Activated CD8-positive, alpha-beta memory T cell treated with anti-CD3 and anti-CD28 coated beads, Interleukin-2, amount 50 U/mL, for 24 hours (primary cell): ENCODE data around the gene MAP3K5.
"Not testable (repeated sequence)": the region's sequence is repeated elsewhere in the genome, so short reads cannot be mapped to it uniquely, and the experiment has no call there.

Source experiments
- DNase-seq: peaks from one replicate; pipeline ENCODE4 v3.0.0-alpha.2; 2020; ENCODE audit errors: extremely low read depth

MAP3K5 gene

DNA sequence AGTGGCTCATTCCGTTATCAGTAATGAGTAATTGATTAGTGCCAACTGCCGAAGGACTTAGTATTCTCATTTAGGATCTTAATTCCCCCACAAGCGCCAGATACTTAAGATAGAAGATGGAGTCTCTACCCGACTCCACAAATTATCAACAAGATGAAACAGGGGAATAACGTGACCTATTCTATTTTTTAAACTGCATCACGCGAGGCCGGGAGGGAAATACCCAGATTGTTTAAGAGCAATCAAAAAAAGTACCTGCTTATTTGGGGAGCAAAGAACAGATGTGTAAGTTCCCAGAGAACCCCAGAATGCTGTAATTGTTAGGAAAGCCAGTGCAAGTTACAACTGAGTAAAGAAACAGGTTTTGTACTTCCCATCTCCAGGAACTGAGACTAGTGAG lies 1.1 kb upstream of the MAP3K5 start:
- DNase-seq, result no peak

DNA sequence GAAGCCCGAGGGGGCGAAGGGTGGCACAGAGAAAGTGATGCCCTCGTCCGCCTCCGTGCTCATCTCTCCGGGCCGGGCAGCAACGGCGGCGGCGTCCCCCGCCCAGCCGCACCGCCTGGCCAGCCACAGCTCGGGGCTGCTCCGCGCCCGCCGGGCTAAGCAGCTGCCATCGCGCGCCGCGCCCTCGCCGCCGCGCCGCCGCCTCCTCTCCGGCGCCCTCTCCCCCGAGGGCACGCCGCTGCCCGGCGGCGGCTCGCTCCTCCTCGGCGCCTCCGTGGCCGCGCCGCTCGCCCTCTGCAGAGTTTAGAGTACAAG lies 225 bp downstream of the MAP3K5 start:
- DNase-seq, result no peak

DNA sequence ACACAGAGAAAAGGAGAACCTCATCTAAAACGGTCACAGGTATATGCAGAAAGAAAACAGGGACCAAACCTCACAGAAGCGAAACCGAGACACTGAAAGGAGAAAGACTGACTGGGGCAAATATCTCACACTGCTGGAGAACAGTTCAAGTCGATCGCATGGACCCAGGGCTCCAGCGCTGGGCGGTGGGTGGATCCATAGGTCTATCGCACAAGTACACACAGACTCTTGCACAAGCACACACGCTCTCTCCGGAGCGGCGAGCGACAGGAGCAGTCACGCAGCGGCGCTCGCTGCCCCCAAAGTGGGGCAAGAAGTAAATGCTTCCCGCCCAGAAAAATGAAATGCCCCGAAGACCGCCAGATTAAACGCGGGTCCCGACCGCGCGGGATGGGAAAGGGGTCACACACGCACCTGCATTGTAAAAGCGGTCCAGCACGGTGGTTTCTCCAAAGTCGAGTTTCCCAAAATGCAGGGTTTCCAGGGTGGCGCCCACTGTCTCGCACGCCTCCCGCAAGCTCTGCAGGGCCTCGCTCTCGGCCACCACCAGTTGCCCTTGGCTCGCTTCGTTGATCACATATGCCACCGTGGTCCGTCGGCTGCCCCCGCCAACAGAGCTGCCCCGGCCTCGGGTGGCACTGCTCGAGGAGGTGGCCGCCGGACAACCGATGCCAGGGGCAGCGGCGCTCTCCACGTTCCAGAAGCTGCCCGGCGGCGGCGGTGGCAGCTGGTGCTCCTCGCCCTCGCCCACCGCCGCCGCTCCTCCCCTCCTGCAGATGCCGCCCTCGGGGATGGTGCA lies 782 bp downstream of the MAP3K5 start:
- no peak for DNase-seq

DNA sequence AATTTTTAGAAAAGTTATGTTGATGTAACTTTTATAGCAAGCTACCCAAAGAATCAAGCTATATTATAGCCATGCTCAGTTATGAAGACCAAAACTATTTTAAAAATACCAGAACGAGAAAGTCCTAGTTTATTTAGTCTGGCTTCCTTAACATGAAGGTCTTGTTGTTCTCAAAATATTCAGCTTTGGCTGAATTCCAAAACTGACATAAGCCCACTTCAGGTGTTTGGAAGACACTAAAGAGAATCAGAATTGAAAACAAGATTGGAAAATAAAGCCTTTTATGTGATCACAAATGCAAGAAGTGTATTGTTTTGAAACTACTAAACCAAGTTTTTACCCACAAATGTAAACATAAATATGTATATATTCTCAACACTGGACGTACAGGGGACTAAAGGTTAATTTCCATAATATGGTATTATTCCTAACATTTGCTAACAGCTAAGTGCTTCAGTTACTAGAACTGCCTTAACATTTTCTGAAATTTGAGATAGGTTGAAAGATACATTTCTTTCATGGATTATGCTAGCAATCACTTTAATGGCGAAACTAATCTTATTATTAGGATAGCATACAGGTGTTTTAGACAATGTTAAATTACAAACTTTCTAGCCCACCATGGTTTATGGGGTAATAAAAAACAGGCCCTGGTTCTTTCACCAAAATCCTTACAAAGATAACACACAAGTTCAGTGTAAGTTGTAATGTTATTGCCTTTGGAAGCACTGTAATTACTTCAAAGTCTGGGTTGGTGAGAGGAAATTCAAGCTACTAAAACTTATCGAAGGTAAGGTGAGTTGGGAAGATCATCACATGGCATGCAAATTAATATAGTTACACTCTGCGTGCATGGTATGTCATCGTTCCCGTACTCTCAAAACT lies 1.6 kb downstream of the MAP3K5 start:
- DNase-seq, result no peak

DNA sequence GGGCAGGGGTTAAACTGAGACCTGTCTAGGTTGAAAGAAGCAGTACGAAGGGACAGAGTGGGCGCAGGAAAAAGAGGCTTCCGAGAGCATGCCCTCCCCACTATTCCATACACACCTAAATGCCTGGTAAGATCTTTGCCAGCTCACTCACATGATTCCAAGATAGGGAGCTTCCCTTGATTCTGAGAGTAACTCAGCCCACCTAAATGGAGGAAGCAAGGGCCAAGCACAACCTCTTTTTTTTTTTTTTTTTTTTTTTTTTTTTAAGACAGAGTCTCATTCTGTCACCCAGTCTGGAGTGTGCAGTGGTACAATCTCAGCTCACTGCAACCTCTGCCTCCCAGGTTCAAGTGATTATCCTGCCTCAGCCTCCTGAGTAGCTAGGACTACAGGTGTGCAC lies 2.8 kb downstream of the MAP3K5 start:
- not testable (repeated sequence) for DNase-seq

DNA sequence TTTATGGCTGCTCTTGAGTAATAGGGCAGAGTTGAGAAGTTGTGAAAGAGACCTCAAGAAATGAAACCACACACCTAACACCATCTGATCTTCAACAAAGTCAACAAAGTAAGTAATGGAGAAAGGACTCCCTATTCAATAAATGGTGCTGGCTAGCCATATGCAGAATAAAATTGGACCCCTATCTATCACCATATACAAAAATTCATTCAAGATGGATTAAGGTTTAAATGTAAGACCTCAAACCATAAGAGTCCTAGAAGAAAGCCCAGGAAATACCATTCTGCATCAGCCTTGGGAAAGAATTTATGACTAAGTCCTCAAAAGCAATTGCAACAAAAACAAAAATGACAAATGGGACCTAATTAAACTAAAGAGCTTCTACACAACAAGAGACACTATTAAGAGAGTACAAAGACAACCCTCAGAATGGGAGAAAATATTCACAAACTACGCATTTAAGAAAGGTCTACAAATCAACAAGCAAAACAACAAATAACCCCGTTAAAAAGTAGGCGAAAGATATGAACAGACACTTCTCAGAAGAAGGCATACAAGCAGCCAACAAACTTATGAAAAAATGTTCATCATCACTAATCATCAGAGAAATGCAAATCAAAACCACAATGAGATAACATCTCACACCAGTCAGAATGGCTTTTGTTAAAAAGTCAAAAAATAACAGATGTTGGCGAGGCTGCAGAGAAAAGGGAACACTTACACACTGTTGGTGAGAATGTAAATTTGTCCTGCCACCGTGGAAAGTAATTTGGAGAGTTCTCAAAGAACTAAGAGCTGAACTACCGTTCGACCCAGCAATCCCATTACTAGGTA lies 4.0 kb downstream of the MAP3K5 start:
- DNase-seq, result no peak

DNA sequence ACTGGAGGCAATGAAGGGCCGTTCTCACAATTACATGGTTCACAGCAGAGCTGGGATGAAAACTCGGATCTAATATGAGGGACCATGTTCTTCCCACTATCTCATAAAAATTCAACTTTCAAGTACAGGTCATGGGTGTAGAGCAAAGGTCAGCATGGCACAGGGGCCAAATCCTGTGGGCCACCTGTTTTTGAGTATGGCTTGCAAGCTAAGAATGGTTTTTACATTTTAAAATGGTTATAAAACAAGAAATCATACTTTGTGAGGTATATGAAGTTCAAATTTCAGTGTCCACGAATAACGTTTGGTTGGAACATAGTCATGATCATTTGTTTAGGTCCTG lies 4.6 kb downstream of the MAP3K5 start:
- no peak for DNase-seq

DNA sequence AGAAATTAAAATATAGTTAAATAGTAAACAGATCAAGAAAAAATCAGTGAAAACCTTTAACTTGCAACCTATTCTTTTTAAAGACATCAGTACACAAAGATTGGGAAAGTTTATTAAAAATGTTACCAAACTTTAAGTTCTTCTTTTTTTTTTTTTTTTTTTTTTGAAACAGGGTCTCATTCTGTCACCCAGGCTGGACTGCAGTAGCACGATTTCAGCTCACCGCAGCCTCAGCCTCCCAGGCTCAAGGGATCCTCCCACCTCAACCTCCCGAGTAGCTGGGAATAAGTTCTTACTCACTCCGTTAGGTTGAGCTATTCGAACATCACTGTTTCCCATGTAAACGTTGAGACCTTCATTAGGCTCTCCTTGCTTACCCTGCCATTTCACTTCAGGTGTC lies 5.6 kb downstream of the MAP3K5 start:
- DNase-seq, result no peak

DNA sequence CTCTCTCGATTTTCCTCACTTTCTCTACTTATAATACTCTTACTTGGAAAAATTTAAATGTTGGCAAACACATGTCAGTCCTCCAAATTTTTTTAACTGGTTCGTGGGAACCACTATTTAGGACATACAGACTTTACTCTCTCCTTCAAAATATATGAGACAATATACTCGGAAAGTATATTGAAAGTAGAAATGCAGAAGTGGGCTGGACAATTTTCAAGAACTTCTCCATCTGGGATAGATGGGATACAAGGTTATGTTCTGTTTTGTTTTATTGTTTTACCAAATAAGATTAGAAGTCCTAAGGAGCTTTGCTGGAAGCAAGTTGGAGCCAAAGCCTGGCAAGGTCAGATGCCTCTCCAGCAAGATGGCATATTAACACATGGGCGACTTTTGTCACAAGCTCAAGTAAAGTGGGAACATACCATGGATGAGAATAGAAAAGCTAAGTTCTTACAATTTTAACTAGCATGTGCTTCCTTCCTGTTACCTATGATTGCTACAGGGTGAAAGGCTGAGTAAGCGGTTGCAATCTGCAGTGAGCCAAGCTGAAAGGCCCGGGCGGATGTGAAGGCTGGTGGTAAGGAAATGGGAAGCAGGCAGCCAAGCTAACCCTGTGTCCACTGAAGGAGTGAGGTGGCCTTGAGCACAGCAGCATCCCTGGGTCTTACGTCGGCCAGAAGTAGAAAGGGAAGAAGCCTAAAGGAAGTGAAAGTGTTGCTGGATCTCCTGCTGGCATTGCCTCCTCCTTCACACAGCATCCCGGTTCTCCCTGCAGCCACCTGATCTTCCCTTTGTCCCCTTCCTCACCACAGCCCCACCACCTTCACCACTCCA lies 7.1 kb downstream of the MAP3K5 start:
- DNase-seq, result no peak

DNA sequence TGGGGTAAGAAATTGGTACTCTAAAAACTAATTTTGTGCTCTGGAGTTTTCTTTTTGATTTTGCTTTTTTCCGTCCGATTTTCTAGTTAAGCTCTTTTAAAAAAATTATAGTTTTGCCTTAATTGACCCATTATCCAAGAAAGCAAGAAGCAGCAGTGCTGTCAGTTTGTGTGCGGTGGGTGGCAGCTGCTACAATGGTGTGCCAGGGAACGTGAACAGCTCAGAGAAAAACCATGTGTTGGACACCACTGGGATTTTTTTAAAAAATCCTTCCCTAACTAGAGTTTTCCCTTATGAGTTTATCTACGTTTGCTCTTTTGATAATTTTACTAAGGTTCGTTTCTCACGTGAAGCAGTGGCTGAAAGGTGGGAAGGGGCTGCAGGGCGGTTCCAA lies 8.0 kb downstream of the MAP3K5 start:
- DNase-seq, result no peak

DNA sequence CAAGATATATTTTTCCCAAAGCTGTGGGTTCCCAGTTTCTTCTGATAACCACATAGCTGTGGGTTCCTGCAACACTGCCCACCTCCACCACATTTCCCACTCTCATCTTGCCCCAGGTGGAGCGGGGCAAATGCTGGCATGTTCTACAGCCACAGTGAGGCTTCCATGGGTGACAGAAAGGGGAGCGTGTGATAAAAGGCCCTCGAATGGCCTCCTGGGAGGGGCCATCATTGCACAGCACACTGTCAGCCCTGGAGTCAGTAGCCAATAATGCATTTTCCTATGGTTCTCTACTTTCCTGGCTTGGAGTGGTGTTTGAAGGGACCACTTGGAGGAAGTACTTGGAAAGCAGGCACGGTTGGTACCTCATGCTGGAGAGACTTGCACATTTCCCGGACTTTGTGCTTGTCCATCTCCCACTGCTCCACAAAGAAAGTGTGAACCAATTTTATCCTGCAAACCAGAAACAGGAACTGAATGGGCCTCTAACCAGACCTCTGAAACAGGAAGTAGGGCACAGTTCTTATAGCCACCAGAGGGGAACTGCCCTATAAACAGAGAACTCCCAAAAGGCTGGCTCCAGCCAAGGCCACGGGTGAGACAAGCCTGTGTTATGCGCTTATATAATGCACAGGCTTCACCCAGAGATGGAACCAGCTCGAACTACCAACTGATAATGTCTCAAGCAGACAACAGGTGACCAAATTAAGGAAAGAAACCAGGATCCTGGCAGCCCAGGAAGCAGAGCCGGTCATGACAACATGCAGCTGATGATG lies 8.6 kb downstream of the MAP3K5 start:
- DNase-seq, result no peak

DNA sequence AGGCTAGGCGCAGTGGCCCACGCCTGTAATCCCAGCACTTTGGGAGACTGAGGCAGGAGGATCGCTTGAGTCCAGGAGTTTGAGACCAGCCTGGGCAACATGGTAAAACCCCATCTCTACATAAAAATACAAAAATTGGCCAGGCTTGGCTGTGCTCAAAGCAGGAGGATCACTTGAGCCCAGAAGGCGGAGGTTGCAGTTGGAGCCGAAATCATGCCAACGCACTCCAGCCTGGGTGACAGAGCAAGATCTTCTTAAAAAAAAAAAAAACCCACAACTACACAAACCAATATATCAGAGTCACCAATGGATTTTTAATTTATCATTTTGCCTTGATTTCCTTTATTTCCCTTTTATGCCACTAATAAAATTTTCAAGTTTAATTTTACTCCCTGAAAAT lies 9.3 kb downstream of the MAP3K5 start:
- no peak for DNase-seq

DNA sequence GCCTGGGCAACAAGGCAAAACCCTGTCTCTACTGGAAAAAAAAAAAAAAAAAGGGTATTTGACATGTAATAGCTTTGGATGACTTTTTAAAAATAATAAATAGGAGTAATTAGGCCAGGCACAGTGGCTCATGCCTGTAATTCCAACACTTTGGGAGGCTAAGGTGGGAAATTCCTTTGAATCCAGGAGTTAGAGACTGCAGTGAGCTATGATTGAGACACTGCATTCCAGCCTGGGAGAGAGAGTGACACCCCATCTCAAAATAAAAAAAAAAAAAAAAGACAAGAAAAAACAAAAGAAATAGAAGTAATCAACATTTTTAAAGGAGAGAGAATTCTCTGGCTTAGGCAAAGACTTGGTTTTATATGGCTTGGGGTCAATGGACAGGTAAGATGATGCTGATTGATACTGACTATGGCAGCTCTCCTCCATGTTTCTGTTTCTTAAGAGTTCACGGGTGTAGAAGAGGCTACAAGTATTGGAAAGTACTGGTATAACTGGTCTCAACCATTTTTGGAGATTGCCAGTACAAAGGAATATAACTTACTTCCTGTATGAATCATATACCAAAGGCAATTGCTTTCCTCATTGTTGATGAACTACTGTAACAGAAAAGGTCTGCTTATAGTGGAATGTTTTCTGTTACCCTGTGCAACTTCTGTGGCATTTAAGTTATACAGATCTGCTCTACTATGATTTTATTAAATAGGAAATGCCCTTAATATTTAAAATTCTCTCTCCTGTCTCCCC lies 10.1 kb downstream of the MAP3K5 start:
- no peak for DNase-seq

DNA sequence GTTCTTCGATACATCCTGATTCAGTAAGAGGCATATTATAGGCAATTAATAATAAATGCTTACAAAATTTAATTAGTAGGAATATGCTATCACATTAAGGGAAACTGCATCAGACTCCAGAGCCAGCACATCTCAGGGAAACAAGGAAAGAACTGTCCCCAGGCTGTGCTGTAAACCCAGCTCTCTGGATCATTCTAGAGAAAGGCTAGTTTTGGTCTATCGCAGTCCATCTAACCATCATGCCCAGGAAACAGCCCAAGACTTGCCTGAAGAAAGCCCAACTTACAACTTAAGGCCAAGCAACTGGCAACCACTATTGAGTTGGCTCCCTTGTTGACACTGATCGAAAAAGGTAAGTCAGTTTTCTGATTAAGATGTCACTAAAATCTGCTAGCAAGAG lies 11.3 kb downstream of the MAP3K5 start:
- DNase-seq, result no peak

DNA sequence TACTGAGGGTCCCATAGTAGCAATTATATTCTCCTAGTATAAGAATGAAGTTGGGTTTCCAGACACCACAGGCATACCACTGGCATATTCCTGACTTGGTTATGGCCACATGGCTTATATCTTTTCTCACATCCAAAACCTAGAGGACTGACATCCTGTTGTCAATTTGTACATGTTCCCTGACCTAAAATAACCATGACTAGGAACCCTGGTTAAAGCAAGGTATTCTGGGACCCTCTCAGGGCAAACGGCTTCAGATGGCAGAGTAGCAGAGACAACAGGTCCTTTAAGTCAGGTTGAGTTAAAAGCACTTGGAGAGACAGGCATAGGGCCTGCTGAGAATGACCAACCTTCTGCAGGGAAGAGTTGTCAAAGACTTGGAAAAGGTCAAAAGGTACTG lies 12.6 kb downstream of the MAP3K5 start:
- DNase-seq, result no peak

DNA sequence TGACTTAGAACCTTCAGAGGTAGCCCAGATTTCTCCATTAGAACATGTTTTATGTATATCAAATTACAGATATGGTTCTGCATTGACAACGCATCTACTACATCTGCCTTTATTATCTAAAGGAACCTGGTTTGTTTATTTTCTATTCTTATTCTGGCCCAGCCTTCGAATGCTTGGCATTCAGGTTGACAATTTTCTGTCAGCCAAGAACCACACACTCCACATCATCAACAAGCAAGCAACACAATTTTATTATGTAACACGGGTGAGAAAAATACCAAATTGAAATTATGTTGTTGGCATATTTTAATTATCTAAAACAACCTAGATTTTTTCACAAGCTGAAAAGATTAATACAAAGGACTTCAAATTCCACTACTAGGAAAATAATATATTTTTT lies 14.6 kb downstream of the MAP3K5 start:
- no peak for DNase-seq

DNA sequence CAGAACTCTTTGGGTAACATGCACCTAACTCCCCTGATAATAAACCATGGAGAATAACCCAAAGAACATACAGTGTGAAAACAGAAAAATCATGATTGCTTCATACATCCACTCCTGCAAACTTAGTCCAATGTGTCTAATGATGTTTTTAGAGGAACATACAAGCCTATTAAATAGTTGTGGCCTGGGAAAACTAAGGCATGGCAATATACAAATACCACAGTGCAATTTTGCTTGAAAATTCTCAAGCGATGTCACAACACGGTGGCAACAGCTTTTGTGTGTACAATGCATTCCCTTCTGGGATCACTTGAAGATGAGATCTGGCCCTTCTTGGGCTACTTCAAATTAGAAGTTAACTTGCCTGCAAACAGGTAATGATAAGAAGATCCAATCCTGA lies 16.7 kb downstream of the MAP3K5 start:
- no peak for DNase-seq

DNA sequence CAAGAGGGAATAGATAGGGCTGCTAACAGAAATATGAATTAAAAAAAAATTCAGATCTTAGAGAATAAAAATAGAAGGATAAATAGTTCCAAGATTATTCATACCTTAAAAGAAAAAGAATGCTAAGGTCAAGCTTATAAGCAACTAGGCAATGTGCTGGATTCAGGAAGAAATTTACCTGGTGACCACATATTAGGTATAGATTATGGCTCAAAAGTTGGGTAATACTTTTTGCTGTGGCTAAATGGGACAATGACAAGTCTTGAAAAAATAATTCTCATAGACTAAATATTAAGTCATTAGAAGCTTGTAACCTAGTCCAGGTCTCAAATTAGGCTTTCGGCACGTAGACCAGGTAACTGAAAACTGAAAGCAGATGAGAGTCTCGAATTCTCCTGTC lies 17.2 kb downstream of the MAP3K5 start:
- DNase-seq, result no peak

DNA sequence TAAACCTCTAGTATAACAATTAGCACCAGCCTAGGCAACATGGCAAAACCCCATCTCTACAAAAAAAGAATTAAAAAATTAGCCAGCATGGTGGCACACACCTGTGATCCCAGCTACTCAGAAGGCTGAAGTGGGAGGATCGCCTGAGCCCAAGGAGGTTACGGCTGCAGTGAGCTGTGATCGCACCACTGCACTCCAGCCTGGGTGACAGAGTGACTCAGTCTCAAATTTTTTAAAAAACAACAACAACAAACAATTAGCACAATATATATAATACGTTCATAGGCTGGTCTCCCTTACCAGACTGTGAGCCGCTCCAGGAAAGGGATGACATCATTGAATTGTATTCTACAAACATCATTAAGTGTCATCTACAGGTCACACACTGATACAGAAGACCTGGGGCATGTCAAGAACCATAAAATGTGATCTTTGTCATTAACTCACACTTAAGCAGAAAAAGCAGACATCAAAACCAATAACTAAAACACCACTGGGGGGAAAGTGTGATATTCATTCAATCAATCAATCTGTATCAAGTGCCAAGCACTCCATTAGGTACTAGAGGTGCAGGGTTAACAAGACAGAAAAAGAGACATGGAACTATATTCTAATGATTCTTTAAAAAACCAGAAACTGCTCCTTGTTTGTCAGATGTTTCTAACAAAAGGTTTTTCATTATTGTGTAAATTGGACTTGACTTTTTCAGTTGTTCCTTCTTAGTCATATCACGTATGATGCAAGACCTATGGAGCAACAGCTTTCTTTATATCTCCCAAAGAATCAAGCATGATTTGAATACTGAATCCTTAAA lies 17.8 kb downstream of the MAP3K5 start:
- no peak for DNase-seq
